H1 (cell line): ENCODE data around the gene ANKFN1. TPM values are rescaled to one million over a fixed set of nuclear protein-coding genes. Genes with fewer than 3 reads are reported as not detected.

ENCODE experiments used
- CTCF ChIA-PET: fragments of 300-600 bp; sonication (Branson Sonifier 250); formaldehyde crosslinking; loops from one replicate; lab custom pipeline; 2021; ENCODE audit not compliant: partially characterized antibody; lab: Charles Lee
- POLR2A ChIA-PET: fragments of 300-600 bp; sonication (Branson Sonifier 250); formaldehyde crosslinking; loops from one replicate; lab custom pipeline; 2021; ENCODE audit warnings: inconsistent platforms; ENCODE audit not compliant: partially characterized antibody; lab: Charles Lee
- DNase-seq, 2 experiments: peaks; one replicate each; pipeline versions ENCODE4 v3.0.0 to v3.0.0-alpha.2; 2010 to 2022; ENCODE audit warnings: low spot score in 2 of 2, low read depth in 1 of 2, mixed read lengths in 1 of 2
- FAIRE-seq: peaks from 2 replicates; lab custom pipeline; 2011; peaks lifted over from hg19 to GRCh38; lab: Jason Lieb, UNC
- H2AFZ ChIP-seq: 2 replicates; pipeline ENCODE4 v1.8.1; 2012; ENCODE audit warnings: low read length, inconsistent platforms
- H2AK5ac ChIP-seq: 2 replicates; pipeline ENCODE4 v1.6.1; 2013; ENCODE audit warnings: low read depth, low read length
- H2BK120ac ChIP-seq: replicated peaks from 2 replicates; pipeline ENCODE3; 2013; ENCODE audit warnings: low read depth, low read length, inconsistent platforms
- H2BK12ac ChIP-seq: 2 replicates; pipeline ENCODE4 v1.6.1; 2013; ENCODE audit warnings: low read depth, low read length
- H2BK15ac ChIP-seq: 2 replicates; pipeline ENCODE4 v1.6.1; 2013; ENCODE audit warnings: low read length
- H2BK20ac ChIP-seq: 2 replicates; pipeline ENCODE4 v1.6.1; 2013; ENCODE audit warnings: low read length
- H2BK5ac ChIP-seq: 2 replicates; pipeline ENCODE4 v1.6.1; 2013; ENCODE audit warnings: low read depth, low read length
- H3K14ac ChIP-seq: 2 replicates; pipeline ENCODE4 v1.6.1; 2013; ENCODE audit warnings: inconsistent platforms; ENCODE audit not compliant: insufficient read length
- H3K18ac ChIP-seq: 2 replicates; pipeline ENCODE4 v1.6.1; 2013; ENCODE audit warnings: low read length; ENCODE audit errors: extremely low read depth
- H3K23ac ChIP-seq: 2 replicates; pipeline ENCODE4 v1.6.1; 2013; ENCODE audit warnings: inconsistent platforms; ENCODE audit not compliant: insufficient read length
- H3K23me2 ChIP-seq: 2 replicates; pipeline ENCODE4 v1.6.1; 2013; ENCODE audit warnings: low read depth, low read length
- H3K27ac ChIP-seq: 2 replicates; pipeline ENCODE4 v1.6.1; 2011; ENCODE audit warnings: low read depth, low read length, inconsistent platforms
- H3K27me3 ChIP-seq, 4 experiments: replicated peaks in 1 of 4; 1 replicate in 1 of 4; 2 replicates in 3 of 4; pipeline versions ENCODE4 v1.6.1 to v1.8.1; 2011 to 2013; ENCODE audit warnings: low read length in 3 of 4, mild to moderate bottlenecking in 3 of 4, inconsistent platforms in 2 of 4, mixed read lengths in 2 of 4, moderate library complexity in 1 of 4; ENCODE audit not compliant: control insufficient read depth in 3 of 4, insufficient read depth in 3 of 4; ENCODE audit errors: extremely low read depth in 1 of 4
- H3K36me3 ChIP-seq, 4 experiments: 2 replicates each; pipeline versions ENCODE4 v1.6.1 to v1.8.1; 2011 to 2013; ENCODE audit warnings: mild to moderate bottlenecking in 4 of 4, low read length in 3 of 4, moderate library complexity in 2 of 4, control low read depth in 1 of 4, inconsistent platforms in 1 of 4; ENCODE audit not compliant: insufficient read depth in 4 of 4, control insufficient read depth in 2 of 4
- H3K4ac ChIP-seq: replicated peaks from 2 replicates; pipeline ENCODE3; 2013; ENCODE audit warnings: low read length, low read depth, mixed read lengths, inconsistent platforms; ENCODE audit not compliant: insufficient read length
- H3K4me1 ChIP-seq, 4 experiments: replicated peaks in 1 of 4; 1 replicate in 1 of 4; 2 replicates in 3 of 4; pipeline versions ENCODE4 v1.6.1 to v1.8.1; 2011 to 2013; ENCODE audit warnings: low read length in 3 of 4, inconsistent platforms in 2 of 4, mixed read lengths in 1 of 4; ENCODE audit not compliant: insufficient read depth in 4 of 4, control insufficient read depth in 3 of 4
- H3K4me2 ChIP-seq, 2 experiments: 2 replicates each; pipeline versions ENCODE4 v1.6.1 to v1.8.1; 2011 to 2013; ENCODE audit warnings: low read depth in 2 of 2, low read length in 2 of 2, control low read depth in 1 of 2, inconsistent platforms in 1 of 2, mild to moderate bottlenecking in 1 of 2; ENCODE audit not compliant: insufficient read depth in 1 of 2
- H3K4me3 ChIP-seq, 4 experiments: fragments of 200-600, 300-600 bp in 1 of 4; sonication (generic), shearing (Covaris generic), sonication (Bioruptor Twin) in 1 of 4; 2 replicates each; pipeline versions ENCODE4 v1.5.1 to v1.8.1; 2011 to 2016; ENCODE audit warnings: low read length in 4 of 4, low read depth in 3 of 4, control low read depth in 2 of 4, inconsistent platforms in 2 of 4, mild to moderate bottlenecking in 2 of 4, mixed read lengths in 1 of 4, moderate library complexity in 1 of 4; ENCODE audit not compliant: insufficient read depth in 2 of 4; ENCODE audit errors: extremely low read depth in 1 of 4
- H3K56ac ChIP-seq: replicated peaks from 2 replicates; pipeline ENCODE3; 2013; ENCODE audit warnings: low read depth, mild to moderate bottlenecking, mixed read lengths, low read length, inconsistent platforms; ENCODE audit not compliant: insufficient read length
- H3K79me1 ChIP-seq: 2 replicates; pipeline ENCODE4 v1.6.1; 2013; ENCODE audit warnings: low read depth, low read length, control low read depth
- H3K79me2 ChIP-seq, 2 experiments: 2 replicates each; pipeline versions ENCODE4 v1.6.1 to v1.8.1; 2012 to 2013; ENCODE audit warnings: low read length in 2 of 2, mild to moderate bottlenecking in 2 of 2, inconsistent platforms in 1 of 2; ENCODE audit not compliant: insufficient read depth in 2 of 2, control insufficient read depth in 1 of 2
- H3K9ac ChIP-seq, 4 experiments: replicated peaks in 1 of 4; 1 replicate in 1 of 4; 2 replicates in 3 of 4; pipeline versions ENCODE4 v1.6.1 to v1.8.1; 2011 to 2013; ENCODE audit warnings: low read depth in 3 of 4, low read length in 3 of 4, control low read depth in 2 of 4, mild to moderate bottlenecking in 2 of 4, moderate library complexity in 2 of 4, inconsistent platforms in 1 of 4; ENCODE audit errors: extremely low read depth in 1 of 4
- H3K9me3 ChIP-seq, 2 experiments: 2 replicates each; pipeline versions ENCODE4 v1.6.1 to v1.8.1; 2012 to 2013; ENCODE audit warnings: mild to moderate bottlenecking in 2 of 2, moderate library complexity in 2 of 2, control low read depth in 1 of 2, inconsistent platforms in 1 of 2, low read depth in 1 of 2, low read length in 1 of 2, mixed read lengths in 1 of 2; ENCODE audit not compliant: insufficient read depth in 2 of 2
- H4K20me1 ChIP-seq, 2 experiments: replicated peaks in 1 of 2; 2 replicates each; pipeline versions ENCODE3 to v1.8.1; 2011 to 2013; ENCODE audit warnings: inconsistent platforms in 2 of 2, low read length in 2 of 2, mild to moderate bottlenecking in 1 of 2; ENCODE audit not compliant: insufficient read depth in 2 of 2, control insufficient read depth in 1 of 2
- H4K5ac ChIP-seq: 2 replicates; pipeline ENCODE4 v1.6.1; 2013; ENCODE audit warnings: low read length, low read depth, mixed read lengths, inconsistent platforms; ENCODE audit not compliant: insufficient read length
- H4K8ac ChIP-seq: 2 replicates; pipeline ENCODE4 v1.8.0; 2013; ENCODE audit warnings: mild to moderate bottlenecking, moderate library complexity, low read length, inconsistent platforms; ENCODE audit not compliant: insufficient read depth; ENCODE audit errors: extremely low read depth
- H4K91ac ChIP-seq: replicated peaks from 2 replicates; pipeline ENCODE3; 2013; ENCODE audit warnings: low read length, mixed read lengths, inconsistent platforms; ENCODE audit not compliant: insufficient read length
- BACH1 ChIP-seq: IDR thresholded peaks from 2 replicates; pipeline ENCODE4 v1.6.1; 2012; ENCODE audit warnings: low read length, improper control_type of control experiment
- CBX8 ChIP-seq: fragments of 300-800, 300-1000 bp; sonication (generic); IDR thresholded peaks from 2 replicates; pipeline ENCODE4 v1.7.1; 2016; ENCODE audit warnings: low read depth, low read length, borderline replicate concordance
- CREB1 ChIP-seq: IDR thresholded peaks from 2 replicates; pipeline ENCODE4 v1.6.1; 2012; ENCODE audit warnings: inconsistent platforms
- EGR1 ChIP-seq: IDR thresholded peaks from 2 replicates; pipeline ENCODE4 v1.6.1; 2011; ENCODE audit warnings: low read depth, low read length, borderline replicate concordance
- FOSL1 ChIP-seq: IDR thresholded peaks from 2 replicates; pipeline ENCODE4 v1.6.1; 2011; ENCODE audit warnings: mild to moderate bottlenecking, low read depth, low read length, moderate library complexity; ENCODE audit not compliant: insufficient read depth
- GABPA ChIP-seq: IDR thresholded peaks from 2 replicates; pipeline ENCODE4 v1.6.1; 2011; ENCODE audit warnings: mild to moderate bottlenecking, low read length, moderate library complexity, borderline replicate concordance; ENCODE audit not compliant: insufficient read depth
- GTF2F1 ChIP-seq: IDR thresholded peaks from 2 replicates; pipeline ENCODE4 v1.6.1; 2012; ENCODE audit warnings: low read depth, low read length, improper control_type of control experiment, borderline replicate concordance
- JUND ChIP-seq: IDR thresholded peaks from 2 replicates; pipeline ENCODE4 v1.6.1; 2011; ENCODE audit warnings: mild to moderate bottlenecking, improper control_type of control experiment, low read length
- POLR2A ChIP-seq, 2 experiments: IDR thresholded peaks; 1 replicate in 1 of 2; 2 replicates in 1 of 2; pipeline ENCODE4 v1.6.1; 2011; ENCODE audit warnings: low read depth in 2 of 2, low read length in 2 of 2, mild to moderate bottlenecking in 2 of 2; ENCODE audit errors: control extremely low read depth in 1 of 2
- TAF7 ChIP-seq: optimal IDR thresholded peaks from 2 replicates; pipeline ENCODE3; 2011; ENCODE audit warnings: low read depth, mild to moderate bottlenecking, inconsistent platforms, low read length, moderate library complexity, borderline replicate concordance
- WGBS, 2 experiments: shearing (Covaris generic) in 1 of 2; methylation state at CpG; one replicate each; pipeline versions ENCODE4 v1.1.6 to v1.1.7; 2013 to 2015; ENCODE audit warnings: low lambda C conversion rate in 2 of 2, mixed read lengths in 2 of 2, inconsistent platforms in 1 of 2, low coverage in 1 of 2, missing lambda C conversion rate in 1 of 2; ENCODE audit not compliant: insufficient replicate concordance in 2 of 2, insufficient coverage in 1 of 2, insufficient read length in 1 of 2; ENCODE audit errors: extremely low coverage in 1 of 2, missing lambda C conversion rate in 1 of 2; 5-methylcytosine and 5-hydroxymethylcytosine counted together
- polyA plus RNA-seq, 7 experiments: library from polyadenylated mRNA; depleted of rRNA in 3 of 7; stranded (reverse) in 5 of 7; unstranded in 2 of 7; fragments of >200 nt in 5 of 7; fragments of 200-250 nt in 2 of 7; gene quantifications; 1 replicate in 5 of 7; 2 replicates in 1 of 7; 4 replicates in 1 of 7; pipeline versions ENCODE4 v1.2.1 to v1.2.3, GENCODE V29; 2011 to 2013; ENCODE audit warnings: missing spikeins in 2 of 7, mixed read lengths in 2 of 7
- total RNA-seq: library from RNA; stranded (reverse); fragmentation: NEBNext Ultra II Directional; extraction: Animal tissue kit (Norgen Biotek cat#: 25700); gene quantifications from 2 replicates; pipeline ENCODE4 v1.2.1, GENCODE V29; 2021

ANKFN1 gene
- total and polyA plus RNA-seq, 2 of the 8 experiments (the other 6 are each of a cell fraction or from before 2014, with no cell fraction given): not detected

- H2BK15ac ChIP-seq: no peak overlapping the region
- H3K56ac ChIP-seq: no peak overlapping the region
- H3K36me3 ChIP-seq: no peaks in the 10 kb centered on the region
- no peaks in the 10 kb centered on the region for H3K79me2 ChIP-seq
- H3K9me3 ChIP-seq: no peaks in the 10 kb centered on the region
- H3K14ac ChIP-seq: no peak overlapping the region
- no peak overlapping the region for H2BK120ac ChIP-seq
- CTCF ChIA-PET: no interaction called here
- H3K27ac ChIP-seq: no peak overlapping the region
- 91% methylated on average over 2 of the region's 2 CpGs; no CpG with 5 or more reads in 1 of the 2 experiments for WGBS, 2 experiments
- DNase-seq: no peak
- no peaks in the 10 kb centered on the region for H3K23me2 ChIP-seq
- H4K20me1 ChIP-seq: no peaks in the 10 kb centered on the region
- TF ChIP-seq BACH1 (no peak), POLR2A (IDR thresholded peaks at IDR 0.05; ENCODE audit: control extremely low read depth in 1 of 2, low read depth in 2 of 2, low read length in 2 of 2) (no peak), CBX8 (no peak), GTF2F1 (no peak), FOSL1 (no peak), TAF7 (no peak), JUND (no peak), EGR1 (no peak), CREB1 (no peak), GABPA (no peak)
- TF ChIP-seq, all 59 proteins: peak for 0
- Histone ChIP-seq H3K27me3 (no peaks in the 10 kb centered on the region), H3K79me1 (no peaks in the 10 kb centered on the region), H3K18ac (no peak overlapping the region), H3K23ac (no peak overlapping the region), H2AFZ (no peak overlapping the region; the same call in 1 of the 2 replicates), H3K4ac (no peak overlapping the region), H3K4me3 (no peak overlapping the region), H3K4me2 (no peak overlapping the region), H4K91ac (no peak overlapping the region), H3K9ac (no peak overlapping the region), H2BK5ac (no peak overlapping the region), H4K5ac (no peak overlapping the region), H2BK20ac (no peak overlapping the region), H4K8ac (no peak overlapping the region), H2BK12ac (no peak overlapping the region), H2AK5ac (no peak overlapping the region), H3K4me1 (no peaks in the 10 kb centered on the region)
- no peak for FAIRE-seq
- POLR2A ChIA-PET: no interaction called here
Observed at GRCh38 chr17:56424005-56424404, 270.7 kb downstream of the ANKFN1 start.
